ENCODE measurements around the gene AFTPH.
A peak's percentile ranks its signal among the peaks of the same experiment; 100 is the strongest.
"Not testable (repeated sequence)": the region's sequence is repeated elsewhere in the genome, so short reads cannot be mapped to it uniquely, and the experiment has no call there.

AFTPH gene

GRCh38 chr2:64500549-64500948 is 23.6 kb upstream of the AFTPH start:
- no peak for DNase-seq (ENCODE audit: low read depth)

- no peak for DNase-seq (ENCODE audit: low read depth)
Observed at GRCh38 chr2:64501946-64502345, 22.2 kb upstream of the AFTPH start.

DNA sequence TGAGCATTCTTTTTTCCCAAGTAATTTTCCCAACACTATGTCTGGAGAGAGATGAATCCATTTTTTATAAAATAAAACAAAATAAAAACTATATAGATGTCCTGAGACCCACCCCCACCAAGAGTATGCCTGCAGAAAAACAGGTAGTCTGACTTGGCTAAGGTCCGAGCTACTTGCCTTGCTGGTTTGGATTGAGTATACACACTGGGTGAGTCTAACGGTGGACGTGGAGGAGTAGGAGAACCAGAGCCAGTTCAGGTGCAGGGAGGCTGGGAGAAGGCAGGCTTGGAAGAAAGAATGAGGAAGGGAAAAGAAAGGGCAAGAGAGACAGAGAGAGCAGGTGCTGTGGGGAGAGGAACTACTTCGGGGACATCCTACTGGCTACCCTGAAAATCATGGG is 21.3 kb upstream of the AFTPH start:
- DNase-seq (ENCODE audit: low read depth) = no peak

DNA sequence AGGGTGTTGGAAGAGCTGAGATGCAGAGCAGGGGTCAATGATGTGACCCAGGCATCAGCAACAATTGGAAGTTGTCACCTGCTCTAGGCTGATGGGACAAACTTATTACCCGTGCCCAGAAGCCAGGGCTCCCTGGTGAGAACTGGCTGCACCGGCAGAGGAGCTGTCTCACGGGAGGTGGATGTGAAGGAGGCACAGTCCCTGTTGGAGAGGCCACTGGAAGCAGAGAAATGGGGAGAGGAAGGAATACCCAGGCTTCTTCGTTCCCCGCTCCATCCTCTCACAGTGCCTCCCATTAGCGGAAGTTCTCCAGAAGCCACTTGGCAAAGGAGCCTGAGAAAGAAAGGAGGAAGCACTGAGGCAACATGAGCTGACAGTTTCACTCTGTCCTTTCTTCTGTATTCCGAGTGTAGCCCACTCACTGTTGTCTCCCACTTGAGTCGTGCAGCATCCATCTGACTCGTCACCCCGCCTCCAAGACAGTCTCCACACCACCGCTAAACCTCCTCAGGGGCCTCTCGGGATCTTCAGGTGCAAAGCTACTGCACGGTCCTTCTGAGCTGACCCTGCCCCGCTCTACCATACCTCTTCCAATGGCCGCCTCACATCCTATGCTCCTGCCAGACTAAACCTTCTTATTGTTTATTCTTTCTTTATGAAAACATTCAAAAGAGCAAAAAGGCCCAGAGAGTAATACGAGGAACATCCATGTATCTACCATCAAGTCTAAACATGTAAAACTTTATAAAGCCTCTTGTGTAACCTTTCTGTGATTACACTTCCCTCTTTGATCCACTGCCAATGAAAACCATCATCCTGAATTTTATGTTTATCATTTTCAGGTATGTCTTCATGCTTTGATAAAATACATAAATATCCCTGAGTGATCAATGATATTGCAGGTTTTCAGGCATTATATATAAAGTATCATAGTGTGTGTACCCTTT is 19.1 kb upstream of the AFTPH start:
- DNase-seq (ENCODE audit: low read depth) = no peak

DNA sequence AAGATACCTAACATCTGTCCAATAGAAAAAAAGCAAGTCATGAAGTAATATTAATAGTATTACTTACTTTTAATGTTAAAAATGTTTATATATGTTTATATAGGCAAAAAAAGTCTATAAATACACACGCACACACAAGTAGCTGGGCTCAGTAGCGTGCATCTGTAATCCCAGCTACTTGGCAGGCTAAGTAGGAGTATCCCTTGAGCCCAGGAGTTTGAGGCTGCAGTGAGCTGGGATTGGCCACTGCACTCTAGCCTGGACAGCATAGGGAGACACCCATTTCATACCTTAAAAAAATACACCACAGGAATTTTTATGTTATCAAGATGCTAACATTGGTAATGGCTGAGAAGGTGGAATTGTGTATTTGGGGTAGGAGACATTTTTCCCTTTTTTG is 17.4 kb upstream of the AFTPH start:
- DNase-seq (ENCODE audit: low read depth) = no peak

DNA sequence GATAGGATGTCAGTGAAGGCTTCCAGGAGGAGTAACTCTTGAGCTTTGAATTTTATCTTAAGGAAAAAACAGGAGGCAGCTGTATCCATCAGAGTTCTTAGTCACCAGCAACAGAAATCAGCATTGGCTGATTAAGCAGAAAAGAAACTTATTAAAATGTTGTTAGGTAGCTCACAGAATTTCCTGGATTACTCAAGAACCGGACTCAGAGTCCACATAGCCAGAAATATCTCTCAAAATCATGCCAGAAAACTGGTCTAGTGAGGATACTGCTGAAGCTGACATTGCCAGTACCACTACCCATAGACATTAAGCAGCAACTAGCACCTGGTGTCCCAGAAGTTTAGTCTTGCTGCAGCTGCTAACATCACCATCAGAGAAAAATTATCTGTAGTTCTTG is 10.1 kb upstream of the AFTPH start:
- DNase-seq (ENCODE audit: low read depth) = no peak

GRCh38 chr2:64515086-64515485 is 9.0 kb upstream of the AFTPH start:
- DNase-seq (ENCODE audit: low read depth) = no peak

GRCh38 chr2:64516651-64517510 is 7.2 kb upstream of the AFTPH start:
- no peak for DNase-seq (ENCODE audit: low read depth)

- no peak for DNase-seq (ENCODE audit: low read depth)
Observed at GRCh38 chr2:64517511-64517884, 6.6 kb upstream of the AFTPH start.

GRCh38 chr2:64522843-64523428 is 1.2 kb upstream of the AFTPH start:
- peak; percentile 83 for DNase-seq (ENCODE audit: low read depth)

GRCh38 chr2:64524604-64525316 is 632 bp downstream of the AFTPH start:
- no peak for DNase-seq (ENCODE audit: low read depth)

GRCh38 chr2:64525317-64525613 is 1.1 kb downstream of the AFTPH start:
- DNase-seq (ENCODE audit: low read depth) = no peak

DNA sequence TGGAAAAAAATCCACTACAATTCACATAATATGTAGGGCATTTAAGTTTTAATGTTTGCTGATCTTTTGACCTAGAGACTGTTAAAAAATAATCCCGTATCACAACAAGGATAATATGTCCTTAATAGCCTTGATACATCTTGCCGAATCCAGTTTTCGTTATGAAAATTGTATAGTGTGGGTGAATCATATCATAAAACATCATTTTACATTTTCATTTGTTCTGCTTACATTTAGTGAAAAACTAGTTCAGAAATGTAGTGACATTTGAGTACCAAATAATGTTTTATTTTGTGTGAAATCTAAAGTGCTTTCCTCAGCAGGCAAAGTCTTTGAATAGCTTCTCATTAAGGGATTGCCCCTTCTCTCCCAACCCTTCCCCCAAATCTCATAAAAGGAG is 1.9 kb downstream of the AFTPH start:
- no peak for DNase-seq (ENCODE audit: low read depth)

DNA sequence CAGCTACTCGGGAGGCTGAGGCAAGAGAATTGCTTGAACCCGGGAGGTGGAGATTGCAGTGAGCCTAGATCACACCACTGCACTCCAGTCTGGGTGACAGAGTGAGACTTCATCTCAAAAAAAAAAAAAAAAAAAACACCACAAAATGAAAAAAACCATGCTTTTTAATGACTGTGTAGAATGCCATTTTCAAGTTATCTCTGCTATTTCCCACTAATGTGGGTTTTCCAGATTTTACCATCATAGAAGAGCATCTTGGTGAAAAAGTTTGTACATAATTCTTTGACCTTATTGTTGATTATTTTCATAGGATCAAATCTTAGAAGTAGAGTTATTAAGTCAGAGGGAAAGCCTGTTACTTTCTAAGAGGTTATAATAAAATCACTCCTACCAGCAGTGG is 6.8 kb downstream of the AFTPH start:
- DNase-seq (ENCODE audit: low read depth) = not testable (repeated sequence)

DNA sequence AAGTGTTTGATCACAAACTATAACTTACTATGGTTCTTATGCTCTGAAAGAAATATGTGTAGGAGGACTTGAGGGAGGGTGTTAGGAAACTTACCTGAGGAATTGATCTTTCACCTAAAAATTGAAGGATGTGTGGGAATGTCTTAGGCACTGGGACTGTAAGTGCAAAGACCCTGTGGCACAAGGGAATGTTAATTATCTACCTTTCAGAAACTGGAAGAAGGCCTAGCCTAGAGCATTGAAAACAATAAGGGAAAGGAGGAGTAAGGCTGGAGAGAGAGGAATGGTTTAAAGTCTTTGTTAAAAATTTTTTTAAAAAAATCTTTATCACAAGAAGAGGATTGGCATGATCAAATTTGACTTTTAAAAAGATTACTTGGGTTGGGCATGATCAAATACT is 7.9 kb downstream of the AFTPH start:
- DNase-seq (ENCODE audit: low read depth) = no peak

DNA sequence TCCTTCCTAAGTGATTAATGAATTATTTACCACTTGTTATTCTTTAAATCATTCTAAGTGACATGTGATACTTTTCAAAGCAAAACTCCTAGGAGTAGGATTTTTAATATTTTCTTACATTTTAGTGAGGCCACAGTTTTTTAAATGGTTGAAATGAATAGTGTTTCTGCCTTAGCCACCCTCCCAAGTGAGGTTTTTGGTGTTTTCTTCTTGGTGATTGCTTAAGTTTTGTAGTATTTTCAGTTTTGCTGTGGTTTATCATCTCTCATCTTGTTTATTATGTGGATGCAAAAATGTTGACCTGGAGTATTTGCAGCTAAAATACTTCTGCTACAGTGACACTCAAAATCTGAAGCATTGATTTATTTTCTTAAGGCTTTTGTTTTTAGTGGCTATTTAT is 9.8 kb downstream of the AFTPH start:
- no peak for DNase-seq (ENCODE audit: low read depth)

DNA sequence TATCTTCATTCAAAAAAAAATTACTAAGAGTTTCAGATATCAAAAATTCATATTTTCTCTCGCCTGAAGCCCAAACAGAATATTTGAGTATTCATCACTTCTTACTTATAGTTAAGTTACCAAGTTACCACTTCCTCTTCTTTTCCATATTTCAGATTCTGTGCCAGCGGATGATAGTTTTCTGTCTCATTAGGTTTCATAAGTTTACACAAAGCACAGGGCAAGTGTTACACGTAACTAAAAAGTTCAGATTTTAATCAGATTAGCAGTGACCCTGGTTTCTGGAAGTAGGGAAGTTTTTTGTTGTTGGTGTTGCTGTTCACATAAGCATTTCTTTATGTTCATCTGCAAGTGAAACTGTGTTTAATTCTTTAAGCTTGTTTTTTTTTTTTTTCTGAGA is 10.2 kb downstream of the AFTPH start:
- DNase-seq (ENCODE audit: low read depth) = no peak

DNA sequence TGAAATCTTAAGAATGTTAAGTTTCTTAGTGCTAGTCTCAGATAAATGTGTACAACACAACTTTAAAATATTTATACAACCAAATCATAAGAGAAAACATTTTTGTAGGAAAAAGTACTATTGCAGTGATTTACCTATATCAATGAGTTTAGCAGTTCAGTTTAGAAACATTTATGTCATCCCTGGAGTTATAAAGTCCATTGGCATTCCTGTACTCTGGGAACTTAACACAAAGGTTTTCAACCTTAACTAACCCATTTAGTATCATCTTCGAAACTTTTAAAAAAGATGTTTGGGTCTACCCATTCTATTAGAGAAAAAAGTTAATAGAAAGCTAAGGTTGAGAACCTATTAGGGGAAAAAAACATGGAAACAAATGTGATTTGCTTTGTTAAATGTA is 10.9 kb downstream of the AFTPH start:
- DNase-seq (ENCODE audit: low read depth) = no peak

- no peak for DNase-seq (ENCODE audit: low read depth)
Observed at GRCh38 chr2:64537991-64538390, 13.9 kb downstream of the AFTPH start.

DNA sequence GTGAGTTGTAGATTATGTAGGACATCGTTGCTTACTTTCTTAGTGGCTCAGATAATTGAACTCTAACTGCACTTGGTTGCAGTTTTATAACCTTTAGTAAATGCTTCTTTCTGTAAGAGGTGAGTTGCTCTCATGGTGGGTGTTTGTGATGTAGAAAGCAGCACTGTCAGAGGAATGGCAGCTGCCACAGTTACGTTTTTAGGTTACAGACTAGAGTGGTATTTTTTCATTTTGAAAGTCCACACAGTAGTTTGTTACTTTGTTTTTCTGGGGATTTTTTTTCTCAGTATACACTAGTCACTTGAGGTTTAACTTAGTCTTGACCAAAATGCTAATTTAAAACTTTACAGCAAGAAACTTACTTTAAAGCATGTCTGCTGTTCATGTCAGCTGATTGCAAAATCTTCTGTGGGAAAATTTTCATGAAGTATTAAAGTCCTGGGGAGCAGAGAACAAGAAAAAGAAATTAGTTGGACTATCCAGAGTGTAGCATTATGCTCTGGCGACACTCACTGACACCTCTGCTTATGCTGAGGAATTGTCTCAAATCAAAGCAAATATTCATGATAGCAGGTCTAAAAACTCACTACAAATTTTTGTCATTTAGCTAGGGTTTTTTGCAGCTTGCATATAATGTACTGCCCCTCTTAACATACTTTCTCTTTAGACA is 14.8 kb downstream of the AFTPH start:
- no peak for DNase-seq (ENCODE audit: low read depth)

GRCh38 chr2:64540615-64541014 is 16.5 kb downstream of the AFTPH start:
- no peak for DNase-seq (ENCODE audit: low read depth)

DNA sequence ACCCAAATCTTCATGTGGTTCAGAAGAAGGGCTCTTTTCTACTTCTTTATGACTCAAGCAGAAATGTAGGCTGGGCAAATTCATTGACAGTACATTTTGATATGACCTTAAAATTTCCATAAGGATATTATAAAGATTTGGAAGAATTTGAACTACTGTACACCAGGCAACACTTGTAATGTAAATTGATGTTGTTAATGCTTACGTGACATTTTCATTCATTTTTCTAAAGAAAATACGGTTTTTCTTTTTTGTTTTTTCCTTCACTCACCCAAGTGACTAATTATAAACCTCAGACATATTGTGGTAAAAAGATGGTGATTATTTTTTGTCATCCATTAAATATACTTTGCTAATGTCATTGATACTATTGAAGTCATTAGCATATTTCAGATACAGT is 17.4 kb downstream of the AFTPH start:
- DNase-seq (ENCODE audit: low read depth) = no peak
